WTC11 (cell line): ENCODE measurements around the gene CPSF2.

Experiments used
- CTCF ChIP-seq: fragments of 200-600 bp; IDR thresholded peaks from 2 replicates; pipeline ENCODE4 v1.8.0; 2022; ENCODE audit warnings: antibody characterized with exemption
- MAX ChIP-seq: sonication (generic); formaldehyde crosslinking; IDR thresholded peaks from 2 replicates; pipeline ENCODE4 v1.8.0; 2022; ENCODE audit warnings: mild to moderate bottlenecking, missing genetic modification reagents
- MLX ChIP-seq: sonication (generic); formaldehyde crosslinking; IDR thresholded peaks from 2 replicates; pipeline ENCODE4 v1.8.1; 2023; ENCODE audit warnings: mild to moderate bottlenecking, missing genetic modification reagents, moderate library complexity
- TEAD4 ChIP-seq: sonication (generic); formaldehyde crosslinking; IDR thresholded peaks from 2 replicates; pipeline ENCODE4 v1.8.0; 2022; ENCODE audit warnings: mild to moderate bottlenecking, missing genetic modification reagents

GRCh38 chr14:92190768-92191167 lies 69.0 kb downstream of the CPSF2 start:
- TF ChIP-seq TEAD4 (CRISPR knock-in tag), result no peak
- no peak for TF ChIP-seq MLX (CRISPR knock-in tag)
- TF ChIP-seq MAX (CRISPR knock-in tag), result no peak
- no peak for TF ChIP-seq CTCF
